HEK293 (cell line): ENCODE data around the gene OAT.

Experiments used
- CTCF ChIA-PET: fragments of 350-600 bp; formaldehyde crosslinking; extraction: SDS; loops from one replicate; lab custom pipeline; 2021; ENCODE audit warnings: antibody characterized with exemption; lab: Yijun Ruan, JAX
- POLR2A ChIA-PET: fragments of 300-600 bp; formaldehyde crosslinking; extraction: SDS; loops from one replicate; lab custom pipeline; 2020; ENCODE audit warnings: antibody characterized with exemption, inconsistent platforms; lab: Yijun Ruan, JAX
- H3K27ac ChIP-seq: fragments of 200-500 bp; sonication (Bioruptor generic); 2 replicates; pipeline ENCODE4 v1.5.1; 2014; ENCODE audit warnings: low read depth, low read length, control low read depth, inconsistent platforms; ENCODE audit errors: extremely low read depth
- H3K36me3 ChIP-seq, 2 experiments: fragments of 200-500 bp in 1 of 2; sonication (Bioruptor generic) in 1 of 2; 1 replicate in 1 of 2; 2 replicates in 1 of 2; pipeline ENCODE4 v1.5.1; 2014 to 2017; ENCODE audit warnings: inconsistent platforms in 2 of 2, low read length in 2 of 2; ENCODE audit not compliant: control insufficient read depth in 2 of 2, insufficient read depth in 1 of 2
- H3K4me1 ChIP-seq: fragments of 200-500 bp; sonication (Bioruptor generic); 2 replicates; pipeline ENCODE4 v1.5.1; 2014; ENCODE audit warnings: mild to moderate bottlenecking, low read length, inconsistent platforms; ENCODE audit not compliant: control insufficient read depth, insufficient read depth
- H3K4me3 ChIP-seq: 2 replicates; pipeline ENCODE4 v1.5.1; 2011; ENCODE audit warnings: low read depth, mild to moderate bottlenecking, control low read depth, low read length, moderate library complexity
- H3K9me3 ChIP-seq: fragments of 200-500 bp; sonication (Bioruptor generic); 2 replicates; pipeline ENCODE4 v1.5.1; 2014; ENCODE audit warnings: low read depth, low read length, inconsistent platforms; ENCODE audit not compliant: control insufficient read depth, insufficient read depth
- EGR2 ChIP-seq: fragments of 450-650 bp; formaldehyde crosslinking; IDR thresholded peaks from 2 replicates; pipeline ENCODE4 v1.5.1; 2016; ENCODE audit warnings: low read depth, missing biosample characterization, missing genetic modification characterization
- KLF8 ChIP-seq: fragments of 450-650 bp; formaldehyde crosslinking; IDR thresholded peaks from 2 replicates; pipeline ENCODE4 v1.5.1; 2016; ENCODE audit warnings: missing biosample characterization, missing genetic modification characterization
- SP2 ChIP-seq: fragments of 450-650 bp; formaldehyde crosslinking; IDR thresholded peaks from 2 replicates; pipeline ENCODE4 v1.5.1; 2016; ENCODE audit warnings: missing biosample characterization, missing genetic modification characterization
- YY1 ChIP-seq: fragments of 450-650 bp; formaldehyde crosslinking; IDR thresholded peaks from 2 replicates; pipeline ENCODE4 v1.5.1; 2018; ENCODE audit warnings: missing biosample characterization, missing genetic modification characterization
- ZFP41 ChIP-seq: fragments of 450-650 bp; formaldehyde crosslinking; IDR thresholded peaks from 2 replicates; pipeline ENCODE4 v1.5.1; 2016; ENCODE audit warnings: missing biosample characterization, missing genetic modification characterization, borderline replicate concordance
- ZNF132 ChIP-seq: fragments of 450-650 bp; formaldehyde crosslinking; IDR thresholded peaks from 2 replicates; pipeline ENCODE4 v1.5.1; 2017; ENCODE audit warnings: missing biosample characterization, missing genetic modification characterization, borderline replicate concordance
- ZNF157 ChIP-seq: fragments of 450-650 bp; formaldehyde crosslinking; IDR thresholded peaks from 2 replicates; pipeline ENCODE4 v1.5.1; 2016; ENCODE audit warnings: missing biosample characterization, missing genetic modification characterization
- ZNF184 ChIP-seq: fragments of 450-650 bp; IDR thresholded peaks from 2 replicates; pipeline ENCODE4 v1.5.1; 2018; ENCODE audit warnings: missing biosample characterization, mild to moderate bottlenecking, missing genetic modification characterization
- ZNF221 ChIP-seq: fragments of 450-650 bp; formaldehyde crosslinking; IDR thresholded peaks from 2 replicates; pipeline ENCODE4 v1.5.1; 2017; ENCODE audit warnings: missing biosample characterization, missing genetic modification characterization, borderline replicate concordance
- ZNF266 ChIP-seq: fragments of 450-650 bp; formaldehyde crosslinking; IDR thresholded peaks from 2 replicates; pipeline ENCODE4 v1.5.1; 2016; ENCODE audit warnings: missing biosample characterization, missing genetic modification characterization, low read depth
- ZNF292 ChIP-seq: fragments of 450-650 bp; formaldehyde crosslinking; IDR thresholded peaks from 2 replicates; pipeline ENCODE4 v1.5.1; 2016; ENCODE audit warnings: low read depth, missing biosample characterization, missing genetic modification characterization, borderline replicate concordance
- ZNF341 ChIP-seq: fragments of 450-650 bp; formaldehyde crosslinking; IDR thresholded peaks from 2 replicates; pipeline ENCODE4; 2016; ENCODE audit warnings: low read depth, missing biosample characterization, missing genetic modification characterization
- ZNF394 ChIP-seq: fragments of 450-650 bp; formaldehyde crosslinking; IDR thresholded peaks from 2 replicates; pipeline ENCODE4 v1.5.1; 2016; ENCODE audit warnings: missing biosample characterization, missing genetic modification characterization, mild to moderate bottlenecking, moderate library complexity, borderline replicate concordance
- ZNF571 ChIP-seq: fragments of 450-650 bp; formaldehyde crosslinking; IDR thresholded peaks from 2 replicates; pipeline ENCODE4 v1.5.0; 2017; ENCODE audit warnings: missing biosample characterization, missing genetic modification characterization
- ZNF654 ChIP-seq: fragments of 450-650 bp; formaldehyde crosslinking; IDR thresholded peaks from 2 replicates; pipeline ENCODE4 v1.5.1; 2016; ENCODE audit warnings: low read depth, missing biosample characterization, missing genetic modification characterization
- ZNF677 ChIP-seq: fragments of 450-650 bp; IDR thresholded peaks from 2 replicates; pipeline ENCODE4 v1.5.0; 2018; ENCODE audit warnings: missing biosample characterization, mild to moderate bottlenecking, missing genetic modification characterization, moderate library complexity
- ZNF768 ChIP-seq: fragments of 450-650 bp; formaldehyde crosslinking; IDR thresholded peaks from 2 replicates; pipeline ENCODE4 v1.5.1; 2018; ENCODE audit warnings: missing biosample characterization, mild to moderate bottlenecking, missing genetic modification characterization
- ZNF830 ChIP-seq: fragments of 450-650 bp; IDR thresholded peaks from 2 replicates; pipeline ENCODE4 v1.5.0; 2018; ENCODE audit warnings: missing biosample characterization, missing genetic modification characterization, low read depth, mild to moderate bottlenecking, moderate library complexity
- TF ChIP-seq, protein P1 (sequence below): fragments of 450-650 bp; formaldehyde crosslinking; conservative IDR thresholded peaks from 2 replicates; pipeline ENCODE4 v1.5.1; 2016; ENCODE audit warnings: low read depth, missing biosample characterization, missing genetic modification characterization
- TF ChIP-seq, protein P2 (sequence below): fragments of 450-650 bp; formaldehyde crosslinking; IDR thresholded peaks from 2 replicates; pipeline ENCODE4 v1.5.1; 2016; ENCODE audit warnings: missing biosample characterization, missing genetic modification characterization

OAT gene

DNA sequence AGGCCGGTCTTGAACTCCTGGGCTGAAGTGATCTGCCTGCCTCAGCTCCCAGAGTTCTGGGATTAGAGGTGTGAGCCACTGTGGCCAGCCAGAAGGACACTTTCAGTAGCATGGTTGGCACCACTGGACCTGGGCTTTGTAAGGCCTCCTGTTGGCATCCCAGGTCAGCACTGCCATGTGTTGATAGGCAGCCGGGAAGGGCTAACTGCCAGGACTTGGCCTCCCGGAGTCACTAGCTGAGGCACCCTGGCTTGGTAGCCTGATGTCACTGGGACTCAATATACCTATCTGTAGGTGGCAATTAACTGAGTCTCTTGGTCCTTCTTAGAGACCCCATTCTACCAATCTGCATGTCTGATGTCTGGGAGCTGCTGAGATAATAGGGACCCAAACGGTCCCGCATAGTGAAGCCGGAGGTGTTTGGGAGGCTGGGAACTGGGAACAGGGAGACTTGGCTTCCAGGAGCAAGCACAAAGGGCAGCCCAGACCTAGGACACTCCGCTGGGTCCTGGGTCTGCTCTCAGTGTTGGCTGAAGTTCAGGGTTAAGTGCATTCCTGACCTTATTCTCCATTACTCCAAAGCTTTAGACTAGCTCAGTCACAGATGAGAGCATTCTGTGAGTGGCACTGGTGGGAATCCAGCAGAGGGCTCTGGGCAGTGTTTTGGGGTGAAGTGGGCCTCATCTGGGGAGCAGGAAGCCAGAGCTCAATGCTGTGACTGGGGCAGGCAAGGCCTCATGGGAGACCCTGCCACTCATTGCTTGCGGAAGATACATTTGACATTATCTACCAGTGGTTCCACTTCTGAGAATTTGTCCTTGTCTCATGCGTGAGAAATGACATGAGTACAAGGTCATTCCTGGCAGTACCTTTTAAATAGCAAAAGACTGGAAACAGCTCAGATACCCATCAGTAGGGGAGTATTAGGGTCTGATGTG, 45.6 kb upstream of the OAT start (continued):
- TF ChIP-seq ZNF677 (tag by site-specific recombination): no peak
- no peak for TF ChIP-seq ZNF157 (tag by site-specific recombination)
- no peak for TF ChIP-seq ZNF654

DNA sequence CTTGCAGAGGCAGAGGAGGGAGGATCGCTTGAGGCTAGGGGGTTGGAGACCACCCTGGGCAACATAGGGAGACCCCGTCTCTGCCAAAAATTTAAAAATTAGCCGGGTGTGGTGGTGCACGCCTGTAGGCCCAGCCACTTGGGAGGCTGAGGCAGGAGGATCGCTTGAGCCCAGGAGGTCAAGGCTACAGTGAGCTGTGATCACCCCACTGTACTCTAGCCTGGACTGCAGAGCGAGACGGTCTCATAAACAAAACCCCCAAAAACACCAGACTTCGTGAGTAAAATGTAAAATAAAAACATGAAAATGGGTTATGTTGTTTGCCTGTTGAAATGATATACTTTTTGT, 43.6 kb upstream of the OAT start:
- Histone ChIP-seq H3K36me3 (no peaks in the 10 kb centered on the region; a peak in 1 of 3 replicates), H3K27ac (no peak overlapping the region), H3K4me3 (peak overlapping the region; percentile 78), H3K9me3 (no peaks in the 10 kb centered on the region), H3K4me1 (no peaks in the 10 kb centered on the region)
- TF ChIP-seq, protein P1, sequence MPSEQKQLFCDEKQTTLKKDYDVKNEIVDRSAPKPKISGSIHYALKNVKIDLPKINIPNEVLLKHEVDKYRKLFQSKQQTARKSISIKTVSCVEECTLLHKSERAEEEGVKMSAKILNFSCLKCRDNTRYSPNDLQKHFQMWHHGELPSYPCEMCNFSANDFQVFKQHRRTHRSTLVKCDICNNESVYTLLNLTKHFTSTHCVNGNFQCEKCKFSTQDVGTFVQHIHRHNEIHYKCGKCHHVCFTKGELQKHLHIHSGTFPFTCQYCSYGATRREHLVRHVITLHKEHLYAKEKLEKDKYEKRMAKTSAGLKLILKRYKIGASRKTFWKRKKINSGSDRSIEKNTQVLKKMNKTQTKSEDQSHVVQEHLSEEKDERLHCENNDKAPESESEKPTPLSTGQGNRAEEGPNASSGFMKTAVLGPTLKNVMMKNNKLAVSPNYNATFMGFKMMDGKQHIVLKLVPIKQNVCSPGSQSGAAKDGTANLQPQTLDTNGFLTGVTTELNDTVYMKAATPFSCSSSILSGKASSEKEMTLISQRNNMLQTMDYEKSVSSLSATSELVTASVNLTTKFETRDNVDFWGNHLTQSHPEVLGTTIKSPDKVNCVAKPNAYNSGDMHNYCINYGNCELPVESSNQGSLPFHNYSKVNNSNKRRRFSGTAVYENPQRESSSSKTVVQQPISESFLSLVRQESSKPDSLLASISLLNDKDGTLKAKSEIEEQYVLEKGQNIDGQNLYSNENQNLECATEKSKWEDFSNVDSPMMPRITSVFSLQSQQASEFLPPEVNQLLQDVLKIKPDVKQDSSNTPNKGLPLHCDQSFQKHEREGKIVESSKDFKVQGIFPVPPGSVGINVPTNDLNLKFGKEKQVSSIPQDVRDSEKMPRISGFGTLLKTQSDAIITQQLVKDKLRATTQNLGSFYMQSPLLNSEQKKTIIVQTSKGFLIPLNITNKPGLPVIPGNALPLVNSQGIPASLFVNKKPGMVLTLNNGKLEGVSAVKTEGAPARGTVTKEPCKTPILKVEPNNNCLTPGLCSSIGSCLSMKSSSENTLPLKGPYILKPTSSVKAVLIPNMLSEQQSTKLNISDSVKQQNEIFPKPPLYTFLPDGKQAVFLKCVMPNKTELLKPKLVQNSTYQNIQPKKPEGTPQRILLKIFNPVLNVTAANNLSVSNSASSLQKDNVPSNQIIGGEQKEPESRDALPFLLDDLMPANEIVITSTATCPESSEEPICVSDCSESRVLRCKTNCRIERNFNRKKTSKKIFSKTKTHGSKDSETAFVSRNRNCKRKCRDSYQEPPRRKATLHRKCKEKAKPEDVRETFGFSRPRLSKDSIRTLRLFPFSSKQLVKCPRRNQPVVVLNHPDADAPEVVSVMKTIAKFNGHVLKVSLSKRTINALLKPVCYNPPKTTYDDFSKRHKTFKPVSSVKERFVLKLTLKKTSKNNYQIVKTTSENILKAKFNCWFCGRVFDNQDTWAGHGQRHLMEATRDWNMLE (tag by site-specific recombination): no peak
- TF ChIP-seq ZNF266 (tag by site-specific recombination): no peak
- TF ChIP-seq SP2: no peak
- TF ChIP-seq ZNF132 (tag by site-specific recombination): no peak
- no peak for TF ChIP-seq ZNF394 (tag by site-specific recombination)
- TF ChIP-seq YY1 (tag by site-specific recombination): no peak
- no peak for TF ChIP-seq ZNF571 (tag by site-specific recombination)
- TF ChIP-seq EGR2: no peak
- TF ChIP-seq KLF8 (tag by site-specific recombination): no peak
- no peak for TF ChIP-seq ZNF830 (tag by site-specific recombination)
- TF ChIP-seq ZNF221 (tag by site-specific recombination): no peak
- no peak for TF ChIP-seq ZNF292 (tag by site-specific recombination)
- no peak for TF ChIP-seq ZFP41
- no peak for TF ChIP-seq ZNF768 (tag by site-specific recombination)
- TF ChIP-seq ZNF184 (tag by site-specific recombination): no peak
- no peak for TF ChIP-seq ZNF341 (tag by site-specific recombination)
- TF ChIP-seq, protein P2, sequence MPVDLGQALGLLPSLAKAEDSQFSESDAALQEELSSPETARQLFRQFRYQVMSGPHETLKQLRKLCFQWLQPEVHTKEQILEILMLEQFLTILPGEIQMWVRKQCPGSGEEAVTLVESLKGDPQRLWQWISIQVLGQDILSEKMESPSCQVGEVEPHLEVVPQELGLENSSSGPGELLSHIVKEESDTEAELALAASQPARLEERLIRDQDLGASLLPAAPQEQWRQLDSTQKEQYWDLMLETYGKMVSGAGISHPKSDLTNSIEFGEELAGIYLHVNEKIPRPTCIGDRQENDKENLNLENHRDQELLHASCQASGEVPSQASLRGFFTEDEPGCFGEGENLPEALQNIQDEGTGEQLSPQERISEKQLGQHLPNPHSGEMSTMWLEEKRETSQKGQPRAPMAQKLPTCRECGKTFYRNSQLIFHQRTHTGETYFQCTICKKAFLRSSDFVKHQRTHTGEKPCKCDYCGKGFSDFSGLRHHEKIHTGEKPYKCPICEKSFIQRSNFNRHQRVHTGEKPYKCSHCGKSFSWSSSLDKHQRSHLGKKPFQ (tag by site-specific recombination): no peak
- ChIA-PET CTCF (interaction anchor here (0.6 kb wide), 1 partner anchor 452 kb away, joined by 3 read pairs; no protein-coding TSS in a partner anchor), POLR2A (interaction anchor here (0.6 to 2.0 kb wide), 5 partner anchors 12 to 60 kb away, joined by 3 to 17 read pairs (median 3); partner anchors contain the start of gene OAT)
